CD4-positive, alpha-beta T cell treated with Interleukin-10 for 1 hour (primary cell): ENCODE results near the gene ANKHD1.

Source experiments
- DNase-seq: peaks from one replicate; pipeline ENCODE4 v3.0.0-alpha.2; 2020

Gene ANKHD1

GRCh38 chr5:140371356-140372151 is 30.1 kb upstream of the ANKHD1 start:
- no peak for DNase-seq

DNA sequence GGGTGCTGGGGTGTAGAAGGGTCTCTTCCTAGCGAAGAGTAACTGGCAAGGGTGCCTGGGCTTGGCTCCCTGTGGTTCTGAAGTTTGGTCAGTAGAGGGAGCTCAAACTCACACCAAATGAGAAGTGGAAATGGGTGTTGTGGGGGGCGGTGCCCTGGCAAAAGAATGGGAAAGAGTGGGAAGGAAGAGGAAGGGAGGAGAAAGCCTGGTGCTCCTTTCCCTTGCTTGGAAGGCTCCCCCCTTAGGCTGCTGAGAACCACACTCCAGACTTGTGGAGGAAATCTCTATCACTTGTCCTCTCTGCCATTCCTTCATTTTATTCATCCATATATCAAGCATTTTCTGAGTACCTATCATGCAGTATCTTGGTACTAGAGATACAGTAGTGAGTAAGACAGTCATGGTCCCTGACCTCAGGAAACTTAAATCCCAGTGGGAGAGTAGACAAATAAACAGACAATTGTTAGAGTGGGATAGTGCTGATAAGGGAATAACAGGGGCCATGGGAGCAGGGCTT is 28.6 kb upstream of the ANKHD1 start:
- peak; percentile 56 for DNase-seq

GRCh38 chr5:140381351-140381750 is 20.3 kb upstream of the ANKHD1 start:
- DNase-seq, result no peak

GRCh38 chr5:140381972-140382371 is 19.7 kb upstream of the ANKHD1 start:
- no peak for DNase-seq

- DNase-seq, result no peak
These were observed 18.8 kb upstream of the ANKHD1 start for GRCh38 chr5:140382866-140383265.

DNA sequence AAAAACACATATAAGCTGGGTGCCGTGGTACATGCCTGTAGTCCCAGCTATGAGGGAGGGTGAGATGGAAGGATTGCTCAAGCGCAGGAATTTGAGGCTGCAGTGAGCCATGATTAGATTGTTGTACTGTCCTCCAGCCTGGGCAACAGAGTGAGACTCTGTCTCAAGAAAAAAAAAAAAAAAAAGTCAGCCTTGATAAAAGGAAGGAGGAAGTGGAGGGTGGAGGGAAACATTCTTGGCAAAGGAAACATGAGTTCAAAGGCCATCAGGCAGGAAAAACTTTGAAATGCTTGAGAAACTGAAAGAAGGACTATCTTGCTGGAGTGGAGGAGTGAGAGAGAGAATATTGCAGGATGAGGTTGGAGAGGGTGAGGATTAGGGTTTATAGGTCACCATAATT is 18.3 kb upstream of the ANKHD1 start:
- no peak for DNase-seq

- DNase-seq, result no peak
These were observed 13.6 kb upstream of the ANKHD1 start for GRCh38 chr5:140388052-140388451.

- no peak for DNase-seq
These were observed 10.3 kb upstream of the ANKHD1 start for GRCh38 chr5:140391312-140391711.

GRCh38 chr5:140391732-140392131 is 9.9 kb upstream of the ANKHD1 start:
- no peak for DNase-seq

DNA sequence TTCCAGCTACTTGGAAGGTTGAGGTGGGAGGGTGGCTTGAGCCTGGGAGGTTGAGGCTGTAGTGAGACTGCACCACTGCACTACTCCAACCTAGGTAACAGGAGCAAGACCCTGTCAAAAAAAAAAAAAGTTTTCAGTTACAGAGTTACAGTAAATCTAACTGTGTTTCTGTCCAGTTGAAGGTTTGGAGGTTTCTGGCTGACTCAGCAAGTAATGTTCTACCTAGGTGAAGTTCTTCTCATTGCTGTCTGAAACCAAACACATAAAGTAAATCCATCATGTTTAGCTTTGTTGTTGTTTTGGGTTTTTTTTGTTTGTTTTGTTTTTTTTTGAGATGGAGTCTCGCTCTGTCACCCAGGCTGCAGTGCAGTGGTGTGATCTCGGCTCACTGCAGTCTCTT is 7.9 kb upstream of the ANKHD1 start:
- no peak for DNase-seq

DNA sequence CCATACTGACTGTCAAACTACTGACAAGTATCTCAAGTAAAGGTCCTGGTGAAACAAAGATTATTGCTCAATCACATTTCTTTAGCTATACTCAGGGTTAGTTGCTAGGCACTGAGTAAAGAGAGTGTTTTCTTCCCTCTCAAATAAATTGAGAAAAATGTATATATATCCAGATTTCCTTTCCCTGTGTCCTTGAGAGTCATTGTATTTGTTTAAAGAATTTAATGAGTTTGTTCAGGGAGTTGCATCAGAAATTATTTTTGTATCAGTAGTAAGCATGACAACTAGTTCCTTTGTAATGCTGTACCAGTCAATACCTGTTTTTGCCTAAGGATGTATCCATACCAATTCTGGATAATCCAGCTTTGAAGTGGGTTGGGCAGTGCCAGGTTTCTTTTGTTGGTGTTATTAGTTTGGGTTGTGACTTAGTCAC is 3.2 kb upstream of the ANKHD1 start:
- no peak for DNase-seq

DNA sequence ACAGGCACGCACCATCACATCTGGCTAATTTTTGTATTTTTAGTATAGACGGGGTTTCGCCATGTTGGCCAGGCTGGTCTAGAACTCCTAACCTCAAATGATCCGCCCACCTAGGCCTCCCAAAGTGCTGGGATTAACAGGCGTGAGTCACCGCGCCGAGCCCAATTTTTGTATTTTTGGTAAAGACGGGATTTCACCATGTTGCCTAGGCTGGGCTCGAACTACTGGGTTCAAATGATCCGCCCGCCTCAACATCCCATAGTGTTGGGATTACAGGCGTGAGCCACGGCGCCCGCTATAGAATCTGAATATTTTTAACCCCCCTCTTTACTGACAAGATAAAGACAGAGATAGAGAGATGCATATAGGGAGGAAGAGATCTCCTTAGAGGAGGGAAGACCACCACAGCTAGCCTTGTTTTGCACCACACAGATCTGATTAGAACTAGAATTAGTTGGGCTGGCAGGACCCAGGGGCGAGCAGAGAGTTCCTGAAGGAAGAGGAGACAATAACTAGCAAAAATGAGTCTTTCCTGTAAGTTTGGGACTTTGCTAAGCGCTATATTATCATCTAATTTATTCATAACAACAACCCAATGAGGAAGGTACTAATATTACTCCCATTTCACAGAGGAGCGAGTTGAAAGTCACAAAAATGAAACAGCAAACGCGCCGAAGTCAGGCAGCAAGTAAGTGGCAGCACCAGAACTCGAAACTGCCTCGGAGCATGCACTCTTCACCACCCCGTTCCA is 1.5 kb upstream of the ANKHD1 start:
- DNase-seq, result no peak

- peak; percentile 91 for DNase-seq
These were observed 787 bp upstream of the ANKHD1 start for GRCh38 chr5:140400730-140401361.

- peak; percentile 55 for DNase-seq
These were observed 833 bp downstream of the ANKHD1 start for GRCh38 chr5:140402258-140403074.

- no peak for DNase-seq
These were observed 2.0 kb downstream of the ANKHD1 start for GRCh38 chr5:140403613-140404012.

DNA sequence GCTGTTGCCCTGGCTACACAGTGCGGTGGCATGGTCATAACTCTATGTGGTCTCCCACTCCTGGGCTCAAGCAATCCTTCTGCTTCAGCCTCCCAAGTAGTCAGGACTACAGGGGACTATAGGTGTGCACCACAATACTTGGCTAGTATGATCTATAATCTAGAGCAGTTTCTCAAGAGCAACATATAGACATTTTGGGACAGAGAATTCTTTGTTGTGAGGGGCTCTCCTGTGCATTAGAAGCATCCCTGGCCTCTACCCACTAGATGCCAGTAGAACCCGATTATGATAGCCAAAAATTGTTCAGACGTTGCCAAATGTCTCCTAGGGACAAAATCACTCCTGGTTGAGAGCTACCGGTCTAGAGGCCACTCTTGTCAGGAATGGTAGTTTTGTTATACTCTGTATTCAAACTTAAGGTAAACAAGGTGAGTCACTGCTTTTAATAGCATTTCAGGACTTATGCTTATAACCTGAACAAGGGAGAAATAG is 7.2 kb downstream of the ANKHD1 start:
- no peak for DNase-seq

DNA sequence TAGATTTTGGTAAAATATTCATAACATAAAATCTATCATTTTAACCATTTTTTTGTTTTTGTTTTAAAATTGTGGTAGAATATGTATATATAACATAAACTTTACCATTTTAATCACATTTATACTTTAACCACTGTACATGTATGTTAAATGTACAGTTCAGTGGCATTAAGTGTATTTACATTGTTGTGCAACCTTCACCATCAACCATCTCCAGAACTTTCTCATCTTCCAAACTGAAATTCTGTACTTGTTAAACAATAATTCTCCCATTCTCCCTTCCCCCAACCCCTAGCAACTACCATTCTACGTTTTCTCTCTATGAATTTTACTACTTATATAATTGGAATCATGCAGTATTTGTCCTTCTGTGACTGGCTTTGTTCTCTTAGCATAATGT is 11.6 kb downstream of the ANKHD1 start:
- no peak for DNase-seq

DNA sequence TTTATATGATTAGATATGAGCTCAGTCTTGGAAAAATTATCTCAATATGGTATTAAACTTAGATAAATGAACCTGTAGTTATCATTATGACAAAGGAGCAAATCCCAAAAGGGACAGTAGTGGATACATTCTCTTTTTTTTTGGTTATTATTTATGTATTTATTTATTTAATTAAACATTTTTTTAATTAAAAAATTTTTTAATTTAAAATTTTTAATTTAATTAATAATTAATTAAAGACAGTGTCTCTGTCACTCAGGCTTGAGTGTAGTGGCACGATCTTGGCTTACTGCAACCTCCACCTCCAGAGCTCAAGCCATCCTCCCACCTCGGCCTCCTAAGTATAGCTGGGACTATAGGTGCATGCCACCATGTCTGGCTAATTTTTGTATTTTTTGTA is 15.6 kb downstream of the ANKHD1 start:
- DNase-seq, result no peak

GRCh38 chr5:140418862-140419520 is 17.4 kb downstream of the ANKHD1 start:
- no peak for DNase-seq

DNA sequence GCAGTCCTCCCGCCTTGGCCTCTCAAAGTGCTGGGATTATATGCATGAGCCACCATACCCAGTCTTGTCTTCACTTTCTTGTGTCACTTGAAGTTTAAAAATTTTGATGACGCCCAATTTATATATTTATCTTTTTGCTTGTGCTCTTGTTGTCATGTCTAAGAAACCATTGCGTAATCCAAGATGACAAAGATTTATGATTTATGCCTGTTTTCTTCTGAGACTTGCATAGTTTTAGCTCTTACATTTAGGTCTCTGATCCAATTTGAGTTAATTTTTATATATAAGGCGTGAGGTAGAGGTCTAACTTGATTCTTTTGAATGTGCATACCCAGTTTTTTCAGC is 18.6 kb downstream of the ANKHD1 start:
- DNase-seq, result no peak

GRCh38 chr5:140420665-140421361 is 19.2 kb downstream of the ANKHD1 start:
- DNase-seq, result no peak
